Measurements from ENCODE around the gene IRF7. TPM values are rescaled to one million over a fixed set of nuclear protein-coding genes. Genes with fewer than 3 reads are reported as not detected.
A peak's percentile ranks its signal among the peaks of the same experiment; 100 is the strongest.

IRF7 gene
- total RNA-seq, 1 experiment from 2014 or later = 80.8 TPM

- Histone ChIP-seq H3K9me3 (ENCODE audit: low read length) (no peaks in the 10 kb centered on the region), H3K4me2 (ENCODE audit: low read length) (peak overlapping the region; percentile 90), H3K79me2 (ENCODE audit: low read length) (peaks cover 74% of the 10 kb centered on the region), H3F3A (ENCODE audit: low read length, unreplicated experiment) (no peaks in the 10 kb centered on the region), H3K36me3 (ENCODE audit: low read depth, low read length) (peaks cover 8% of the 10 kb centered on the region; the same call in 1 of the 2 replicates), H4K20me1 (ENCODE audit: low read length) (peaks cover 50% of the 10 kb centered on the region), H3K27ac (ENCODE audit: low read length) (no peak overlapping the region), H3K9me2 (replicated peaks; ENCODE audit: low read length) (no peaks in the 10 kb centered on the region), H3K27me3 (ENCODE audit: low read length) (no peaks in the 10 kb centered on the region), H2AFZ (ENCODE audit: low read length) (no peak overlapping the region), H3K4me1 (ENCODE audit: insufficient read depth, low read length) (peaks cover 24% of the 10 kb centered on the region), H3K4me3 (ENCODE audit: low read length) (peak overlapping the region; percentile 79), H3K9ac (ENCODE audit: low read length) (no peak overlapping the region)
- no peak for DNase-seq
- TF ChIP-seq CTCF (conservative IDR thresholded peaks at IDR 0.05; ENCODE audit: low read depth, low read length) (no peak), EZH2phosphoT487 (IDR thresholded peaks at IDR 0.05; ENCODE audit: borderline replicate concordance, low read length) (no peak), EZH2 (IDR thresholded peaks at IDR 0.05; ENCODE audit: low read length, unreplicated experiment) (no peak)
- no peak for ATAC-seq
- POLR2A ChIA-PET (ENCODE audit: unreplicated experiment) = no interaction called here
- CTCF ChIA-PET = no interaction called here
- intact Hi-C loops (cut with micrococcal nuclease) = no loop called here
- no TSS peak for BruUV-seq (replicated peaks)
These were observed 37.3 kb downstream of the IRF7 start for GRCh38 chr11:578276-579035.

- BruUV-seq (replicated peaks) = no TSS peak
- Histone ChIP-seq H3F3A (ENCODE audit: low read length, unreplicated experiment) (no peaks in the 10 kb centered on the region), H3K36me3 (ENCODE audit: low read depth, low read length) (peaks cover 8% of the 10 kb centered on the region; the same call in 1 of the 2 replicates), H3K79me2 (ENCODE audit: low read length) (peaks cover 70% of the 10 kb centered on the region), H3K9me3 (ENCODE audit: low read length) (no peaks in the 10 kb centered on the region), H3K4me3 (ENCODE audit: low read length) (peak overlapping the region; percentile 79), H3K9ac (ENCODE audit: low read length) (peak overlapping the region; percentile 98), H4K20me1 (ENCODE audit: low read length) (peaks cover 48% of the 10 kb centered on the region), H2AFZ (ENCODE audit: low read length) (no peak overlapping the region), H3K4me1 (ENCODE audit: insufficient read depth, low read length) (peaks cover 24% of the 10 kb centered on the region), H3K4me2 (ENCODE audit: low read length) (peak overlapping the region; percentile 90), H3K27me3 (ENCODE audit: low read length) (no peaks in the 10 kb centered on the region), H3K27ac (ENCODE audit: low read length) (no peak overlapping the region), H3K9me2 (replicated peaks; ENCODE audit: low read length) (no peaks in the 10 kb centered on the region)
- no peak for TF ChIP-seq EZH2 (IDR thresholded peaks at IDR 0.05; ENCODE audit: low read length, unreplicated experiment)
- TF ChIP-seq EZH2phosphoT487 (IDR thresholded peaks at IDR 0.05; ENCODE audit: borderline replicate concordance, low read length) = no peak
- TF ChIP-seq CTCF (conservative IDR thresholded peaks at IDR 0.05; ENCODE audit: low read depth, low read length) = no peak
- POLR2A ChIA-PET (ENCODE audit: unreplicated experiment) = no interaction called here
- intact Hi-C loops (cut with micrococcal nuclease) = loop anchor here (2.0 kb wide), 1 partner anchor 41 kb away; the partner anchor contains the start of gene LRRC56
- DNase-seq (no peak), ATAC-seq (no peak)
- CTCF ChIA-PET = no interaction called here
These were observed 38.2 kb downstream of the IRF7 start for GRCh38 chr11:577611-577894.
